NCI-H1930 (cell line): Measurements from ENCODE around the gene D2HGDH.
"Not testable (repeated sequence)": the region's sequence is repeated elsewhere in the genome, so short reads cannot be mapped to it uniquely, and the experiment has no call there.

Source experiments
- DNase-seq, 2 experiments: peaks; one replicate each; lab custom pipeline; 2025; lab: John Stamatoyannopoulos, UW

The D2HGDH gene

DNA sequence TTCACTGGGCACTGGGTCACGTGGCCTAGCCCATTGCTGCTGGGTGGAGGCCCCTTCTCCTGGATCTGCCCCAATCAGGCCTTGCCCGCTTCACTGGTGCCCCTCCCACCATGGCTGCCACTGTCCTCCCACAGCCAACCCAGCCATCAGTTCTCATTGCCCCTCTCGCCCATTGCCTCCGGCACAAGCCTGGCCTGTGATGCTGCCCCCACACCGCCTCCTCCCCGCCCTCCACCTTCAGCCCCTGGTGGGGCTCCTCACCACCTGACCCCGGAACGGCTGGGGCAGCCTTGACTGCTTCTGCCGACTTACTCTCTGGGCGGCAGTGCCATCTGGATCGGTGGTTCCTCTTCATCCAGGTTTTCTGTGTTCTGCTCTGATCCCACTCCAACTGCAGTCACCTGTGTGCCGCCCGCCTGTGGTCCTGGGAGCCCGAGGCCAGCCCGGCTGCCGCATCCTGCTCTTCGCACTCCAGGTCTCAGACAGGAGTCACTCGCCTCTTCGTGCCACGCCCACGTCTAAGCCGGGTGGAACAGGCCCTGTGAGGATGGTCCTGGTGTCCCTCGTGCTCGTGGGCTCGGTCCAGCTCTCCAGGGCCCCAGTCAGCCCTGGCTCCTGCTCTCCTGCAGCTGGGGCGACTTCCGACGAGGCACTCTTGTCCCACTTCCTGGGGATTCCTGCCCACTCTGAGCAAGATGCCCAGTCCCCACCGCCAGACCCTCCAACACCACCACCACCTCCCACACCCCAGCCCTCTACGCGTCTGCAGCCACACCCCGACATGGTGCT is 14.2 kb downstream of the D2HGDH start:
- DNase-seq = no peak

- no peak for DNase-seq
Observed at GRCh38 chr2:241750076-241750840, 15.8 kb downstream of the D2HGDH start.

DNA sequence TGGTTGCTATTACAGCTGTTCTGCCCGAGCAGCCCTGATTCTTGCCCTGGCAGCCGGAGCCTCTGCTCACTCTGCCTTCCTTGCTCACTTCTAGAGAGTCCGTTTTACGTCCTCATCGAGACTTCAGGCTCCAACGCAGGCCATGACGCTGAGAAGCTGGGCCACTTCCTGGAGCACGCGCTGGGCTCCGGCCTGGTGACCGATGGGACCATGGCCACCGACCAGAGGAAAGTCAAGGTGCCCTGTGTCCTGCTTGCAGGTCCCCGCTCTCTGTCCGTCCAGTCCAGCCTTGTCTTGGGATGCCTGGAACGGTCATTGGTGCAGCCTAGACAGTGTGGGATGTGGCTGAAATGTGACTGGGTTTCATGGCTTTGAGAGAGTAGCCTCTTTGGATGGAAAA is 16.7 kb downstream of the D2HGDH start:
- DNase-seq = no peak

DNA sequence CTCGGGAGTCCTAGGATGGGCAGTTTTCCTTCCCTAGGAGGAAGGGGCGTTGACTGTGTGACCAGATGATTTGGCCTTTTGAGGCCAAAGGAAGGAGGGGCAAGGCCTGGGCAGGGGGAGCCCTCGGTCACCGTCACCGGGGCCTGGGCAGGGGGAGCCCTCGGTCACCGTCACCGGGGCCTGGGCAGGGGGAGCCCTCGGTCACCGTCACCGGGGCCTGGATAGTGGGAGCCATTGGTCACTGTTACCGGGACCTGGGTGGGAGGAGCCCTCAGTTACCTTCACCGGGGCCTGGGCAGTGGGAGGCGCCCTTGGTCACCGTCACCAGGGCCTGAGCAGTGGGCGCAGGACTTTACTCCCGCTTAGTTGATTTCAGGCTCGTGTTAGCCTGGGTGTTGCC is 17.3 kb downstream of the D2HGDH start:
- no peak for DNase-seq

GRCh38 chr2:241752253-241752652 is 17.8 kb downstream of the D2HGDH start:
- DNase-seq = no peak

GRCh38 chr2:241752689-241753276 is 18.4 kb downstream of the D2HGDH start:
- no peak for DNase-seq

GRCh38 chr2:241753493-241753892 is 19.1 kb downstream of the D2HGDH start:
- no peak for DNase-seq

- no peak for DNase-seq
Observed at GRCh38 chr2:241754042-241754441, 19.6 kb downstream of the D2HGDH start.

DNA sequence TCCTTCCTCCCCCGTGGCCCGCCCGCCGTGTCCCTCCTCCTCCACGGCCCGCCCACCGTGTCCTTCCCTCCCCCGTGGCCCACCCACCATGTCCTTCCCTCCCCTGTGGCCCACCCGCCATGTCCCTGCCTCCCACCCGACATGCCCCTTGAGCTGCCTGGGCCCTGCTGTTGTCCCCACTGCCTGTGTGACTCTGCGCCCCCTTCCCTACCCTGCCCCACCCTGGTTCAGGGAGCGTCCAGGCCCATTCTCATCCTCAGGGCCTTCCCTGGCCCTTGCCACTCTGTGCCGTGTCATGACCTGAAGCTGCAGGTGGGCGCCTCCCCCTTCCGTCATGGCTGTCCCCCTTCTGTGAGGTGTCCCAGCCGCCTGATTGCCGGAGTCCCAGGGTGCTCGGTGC is 20.7 kb downstream of the D2HGDH start:
- no peak for DNase-seq

- no peak for DNase-seq
Observed at GRCh38 chr2:241755777-241756176, 21.3 kb downstream of the D2HGDH start.

GRCh38 chr2:241759067-241759807 is 24.8 kb downstream of the D2HGDH start:
- DNase-seq = no peak

DNA sequence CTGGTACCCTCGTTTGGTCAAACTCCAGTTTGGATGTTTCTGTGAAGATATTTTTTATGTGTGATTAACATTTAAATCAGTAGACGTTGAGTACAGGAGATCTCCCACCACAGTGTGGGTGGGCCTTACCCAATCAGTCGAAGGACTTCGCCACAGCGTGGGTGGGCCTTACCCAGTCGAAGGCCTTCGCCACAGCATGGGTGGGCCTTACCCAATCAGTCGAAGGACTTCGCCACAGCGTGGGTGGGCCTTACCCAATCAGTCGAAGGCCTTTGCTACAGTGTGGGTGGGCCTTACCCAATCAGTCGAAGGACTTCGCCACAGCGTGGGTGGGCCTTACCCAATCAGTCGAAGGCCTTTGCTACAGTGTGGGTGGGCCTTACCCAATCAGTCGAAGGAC is 25.5 kb downstream of the D2HGDH start:
- DNase-seq = not testable (repeated sequence)

DNA sequence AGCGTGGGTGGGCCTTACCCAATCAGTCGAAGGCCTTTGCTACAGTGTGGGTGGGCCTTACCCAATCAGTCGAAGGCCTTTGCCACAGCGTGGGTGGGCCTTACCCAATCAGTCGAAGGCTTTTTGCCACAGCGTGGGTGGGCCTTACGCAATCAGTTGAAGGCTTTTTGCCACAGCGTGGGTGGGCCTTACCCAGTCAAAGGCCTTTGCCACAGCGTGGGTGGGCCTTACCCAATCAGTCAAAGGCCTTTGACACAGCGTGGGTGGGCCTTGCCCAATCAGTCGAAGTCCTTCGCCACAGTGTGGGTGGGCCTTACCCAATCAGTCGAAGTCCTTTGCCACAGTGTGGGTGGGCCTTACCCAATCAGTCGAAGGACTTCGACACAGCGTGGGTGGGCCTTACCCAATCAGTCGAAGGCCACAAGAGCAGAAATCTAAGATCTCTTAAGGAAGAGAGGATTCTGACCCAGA is 25.9 kb downstream of the D2HGDH start:
- no peak for DNase-seq

- DNase-seq = no peak
Observed at GRCh38 chr2:241762321-241762932, 28.0 kb downstream of the D2HGDH start.

GRCh38 chr2:241762933-241763369 is 28.5 kb downstream of the D2HGDH start:
- no peak for DNase-seq

DNA sequence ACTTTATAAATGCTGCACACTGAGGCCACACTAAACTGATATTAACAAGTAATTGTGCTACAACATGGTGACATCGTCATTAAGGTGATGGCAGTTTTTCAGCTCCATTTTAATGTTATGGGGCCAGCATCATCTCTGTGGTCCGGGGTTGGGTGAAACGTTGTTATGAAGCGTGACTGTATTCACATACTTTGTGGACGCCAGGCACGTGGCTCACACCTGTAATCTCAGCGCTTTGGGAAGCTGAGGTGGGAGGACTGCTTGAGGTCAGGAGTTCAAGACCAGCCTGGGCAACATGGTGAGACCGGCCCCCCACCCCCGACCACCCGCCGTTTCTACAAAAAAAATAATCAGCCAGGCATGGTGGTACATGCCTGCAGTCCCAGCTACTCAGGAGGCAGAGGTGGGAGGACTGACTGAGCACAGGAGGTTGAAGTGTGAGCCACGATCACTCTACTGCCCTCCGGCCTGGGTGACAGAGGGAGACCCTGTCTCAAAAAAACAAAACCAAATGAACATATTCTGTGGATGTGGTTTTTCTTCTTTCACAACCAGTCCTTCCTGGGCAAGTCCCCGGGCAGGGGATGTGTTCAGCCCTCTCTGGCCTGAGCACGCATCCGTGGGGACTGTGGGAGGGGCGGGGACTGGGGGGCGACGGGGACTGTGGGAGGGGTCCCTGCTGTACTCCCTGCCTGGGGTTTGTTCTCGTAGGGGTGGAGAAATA is 29.3 kb downstream of the D2HGDH start:
- no peak for DNase-seq

DNA sequence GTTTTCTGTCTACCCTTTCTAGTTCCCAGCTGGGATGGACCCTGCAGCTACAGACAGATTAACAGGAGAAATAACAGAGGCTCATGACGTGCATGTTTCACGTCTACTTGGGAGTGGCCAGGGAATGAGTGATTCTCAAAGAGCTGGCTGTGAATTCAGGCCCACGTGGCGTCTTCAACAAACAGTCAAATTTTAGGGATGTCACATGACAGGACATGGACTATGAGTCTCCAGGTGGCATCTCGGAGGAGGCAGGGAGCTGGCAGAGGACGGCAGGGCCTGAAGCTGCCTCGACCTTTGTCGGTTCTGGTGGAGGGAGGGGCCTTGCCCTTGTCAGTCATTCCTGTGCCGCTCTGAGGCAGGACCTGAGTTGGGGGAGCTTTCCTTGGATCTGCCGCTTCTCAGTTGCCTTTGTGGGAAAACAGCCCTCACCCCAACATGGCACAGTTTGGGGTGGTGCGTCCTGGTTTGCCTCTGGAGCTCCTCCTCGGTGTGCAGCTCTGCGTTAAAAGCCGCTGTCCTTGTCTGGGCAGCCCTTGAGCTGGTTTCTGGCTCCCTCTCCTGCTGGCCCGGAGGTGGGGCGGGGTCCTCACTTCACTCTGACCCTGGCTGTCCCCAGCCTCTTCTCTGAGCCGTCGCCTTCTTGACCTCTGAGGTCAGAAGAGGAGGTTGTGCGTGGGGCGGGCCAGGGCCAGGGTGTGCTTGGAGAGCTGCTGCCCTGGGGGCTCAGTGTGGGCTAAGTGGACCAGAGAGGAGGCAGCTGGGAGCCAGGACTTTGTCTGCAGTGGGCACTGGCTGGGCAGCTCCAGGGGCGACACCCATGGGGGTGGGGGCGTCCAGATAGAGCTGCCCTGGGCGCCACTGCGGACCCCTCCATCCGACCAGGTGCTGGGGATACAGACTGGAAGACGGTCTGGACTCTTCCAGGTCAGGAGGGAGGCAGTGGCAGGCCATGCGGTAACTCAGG is 30.1 kb downstream of the D2HGDH start:
- DNase-seq = no peak

- DNase-seq = no peak
Observed at GRCh38 chr2:241767464-241768250, 33.2 kb downstream of the D2HGDH start.

DNA sequence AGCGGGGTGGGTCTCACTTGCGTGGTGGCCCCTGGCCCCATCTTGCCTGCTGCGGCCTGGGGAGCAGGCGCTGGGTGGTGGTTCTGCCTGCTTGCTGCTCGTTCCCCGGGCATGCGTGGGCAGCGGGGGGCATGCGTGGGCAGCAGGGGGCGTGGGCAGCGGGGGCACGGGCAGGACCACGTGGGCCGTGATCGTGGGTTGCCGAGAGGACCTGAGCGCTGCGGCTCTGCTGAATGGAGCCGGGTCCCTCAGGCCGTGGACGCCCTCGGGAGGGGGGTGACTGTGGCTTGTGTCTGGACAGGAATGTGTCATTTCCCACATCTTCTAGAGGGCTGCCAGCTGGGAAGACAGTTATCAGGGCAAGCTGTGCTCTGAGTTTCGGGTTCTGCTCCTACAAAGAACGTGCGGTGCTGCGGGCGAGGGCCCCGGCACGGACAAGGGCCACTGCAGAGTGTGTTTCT is 33.9 kb downstream of the D2HGDH start:
- DNase-seq = no peak
